HCT116 (cell line): Measurements from ENCODE around the gene CCDC74B. TPM values are rescaled to one million over a fixed set of nuclear protein-coding genes. Genes with fewer than 3 reads are reported as not detected.
A peak's percentile ranks its signal among the peaks of the same experiment; 100 is the strongest.
"Not testable (repeated sequence)": the region's sequence is repeated elsewhere in the genome, so short reads cannot be mapped to it uniquely, and the experiment has no call there.

ENCODE experiments used
- ATAC-seq: fragments of 200-7000 bp; cut with Tn5 transposase; 2 replicates; pipeline ENCODE4 v1.9.1; 2020; ENCODE audit warnings: mild to moderate bottlenecking, moderate library complexity
- BruUV-seq: library from RNA; stranded (reverse); fragments of 400-500 nt; replicated peaks from 2 replicates; lab custom pipeline; 2021; lab: Mats Ljungman, UMichigan
- CTCF ChIA-PET: fragments of 300-600 bp; sonication (Branson Sonifier 250); formaldehyde crosslinking; loops from one replicate; lab custom pipeline; 2021; ENCODE audit warnings: antibody characterized with exemption; lab: Charles Lee
- POLR2A ChIA-PET: fragments of 300-600, 350-600 bp; sonication (Branson Sonifier 250); formaldehyde crosslinking; loops from one replicate; lab custom pipeline; 2021; ENCODE audit warnings: antibody characterized with exemption; lab: Charles Lee
- RAD21 ChIA-PET, 2 experiments: fragments of 300-600 bp; sonication (Branson Sonifier 250); formaldehyde crosslinking; loops; one replicate each; lab custom pipeline; 2023; ENCODE audit warnings: low total read pairs in 2 of 2; ENCODE audit not compliant: uncharacterized antibody in 2 of 2, unreplicated experiment in 2 of 2, low non-redundant PET in 1 of 2; lab: Charles Lee
- DNase-seq: peaks from one replicate; pipeline ENCODE4 v3.0.0-alpha.2; 2010; ENCODE audit warnings: low read depth, low spot score
- H2AFZ ChIP-seq: fragments of 200-600 bp; shearing (Covaris generic), sonication (generic); 2 replicates; pipeline ENCODE4 v1.6.1; 2017; ENCODE audit warnings: low read depth, mixed run types, mixed read lengths, antibody characterized with exemption, low read length; ENCODE audit not compliant: poor library complexity, severe bottlenecking
- H3K27ac ChIP-seq: 2 replicates; pipeline ENCODE4 v1.5.1; 2012; ENCODE audit warnings: low read depth, low read length
- H3K27me3 ChIP-seq: fragments of 200-600 bp; sonication (generic); 2 replicates; pipeline ENCODE4 v1.6.1; 2016; ENCODE audit warnings: mixed run types, low read length, mixed read lengths; ENCODE audit not compliant: insufficient read depth
- H3K36me3 ChIP-seq, 2 experiments: fragments of 200-500 bp in 1 of 2; fragments of 200-600 bp in 1 of 2; sonication (Bioruptor generic) in 1 of 2; sonication (generic) in 1 of 2; 2 replicates each; pipeline versions ENCODE4 v1.5.1 to v1.6.1; 2014 to 2016; ENCODE audit warnings: low read length in 2 of 2, inconsistent platforms in 1 of 2, mixed read lengths in 1 of 2, mixed run types in 1 of 2; ENCODE audit not compliant: insufficient read depth in 2 of 2, control insufficient read depth in 1 of 2
- H3K4me1 ChIP-seq, 2 experiments: fragments of 200-600 bp in 1 of 2; sonication (generic) in 1 of 2; 2 replicates each; pipeline versions ENCODE4 v1.5.1 to v1.6.1; 2012 to 2017; ENCODE audit warnings: low read length in 2 of 2, inconsistent platforms in 1 of 2, mild to moderate bottlenecking in 1 of 2, mixed read lengths in 1 of 2, mixed run types in 1 of 2, moderate library complexity in 1 of 2; ENCODE audit not compliant: insufficient read depth in 2 of 2, control insufficient read depth in 1 of 2
- H3K4me2 ChIP-seq: fragments of 200-600 bp; sonication (generic); 2 replicates; pipeline ENCODE4 v1.6.1; 2017; ENCODE audit warnings: mixed run types, low read length, mixed read lengths
- H3K4me3 ChIP-seq, 2 experiments: fragments of 200-600 bp in 1 of 2; sonication (generic) in 1 of 2; replicated peaks in 1 of 2; 2 replicates each; pipeline ENCODE4 v1.5.1; 2011 to 2016; ENCODE audit warnings: low read length in 2 of 2, control low read depth in 1 of 2, low read depth in 1 of 2, mild to moderate bottlenecking in 1 of 2, mixed read lengths in 1 of 2, mixed run types in 1 of 2
- H3K79me2 ChIP-seq: fragments of 200-600 bp; sonication (generic); 2 replicates; pipeline ENCODE4 v1.6.1; 2017; ENCODE audit warnings: mild to moderate bottlenecking, mixed run types, low read length, moderate library complexity, mixed read lengths; ENCODE audit not compliant: insufficient read depth
- H3K9ac ChIP-seq: fragments of 200-600 bp; sonication (generic); 2 replicates; pipeline ENCODE4 v1.6.1; 2016; ENCODE audit warnings: low read length, mixed read lengths
- H3K9me2 ChIP-seq: fragments of 200-600 bp; sonication (generic), shearing (Covaris generic); 2 replicates; pipeline ENCODE4 v1.6.1; 2017; ENCODE audit warnings: mixed run types, mild to moderate bottlenecking, moderate library complexity; ENCODE audit not compliant: insufficient read depth
- H3K9me3 ChIP-seq, 2 experiments: fragments of 200-500 bp in 1 of 2; fragments of 200-600 bp in 1 of 2; sonication (Bioruptor generic) in 1 of 2; sonication (generic) in 1 of 2; 2 replicates each; pipeline ENCODE4 v1.6.1; 2014 to 2017; ENCODE audit warnings: low read length in 2 of 2, mixed read lengths in 2 of 2, inconsistent platforms in 1 of 2, low read depth in 1 of 2, mild to moderate bottlenecking in 1 of 2, mixed run types in 1 of 2, moderate library complexity in 1 of 2; ENCODE audit not compliant: control insufficient read depth in 1 of 2, insufficient read depth in 1 of 2
- H4K20me1 ChIP-seq: fragments of 200-600 bp; sonication (generic), shearing (Covaris generic); 2 replicates; pipeline ENCODE4 v1.6.1; 2017; ENCODE audit warnings: mixed run types, mild to moderate bottlenecking, moderate library complexity; ENCODE audit not compliant: insufficient read depth
- ZFX ChIP-seq: fragments of 450-650 bp; IDR thresholded peaks from 2 replicates; pipeline ENCODE4 v1.6.1; 2017
- intact Hi-C: fragments of 100-400 bp; cut with micrococcal nuclease; formaldehyde crosslinking; loops from 2 replicates; pipeline ENCODE4 v1.10.0; 2022
- total RNA-seq: library from RNA; stranded (reverse); gene quantifications from one replicate; pipeline ENCODE4 v1.2.1, GENCODE V29; 2021; ENCODE audit not compliant: unreplicated experiment
- TF ChIP-seq, protein P1 (sequence below), 3 experiments: fragments of 200-600 bp in 1 of 3; sonication (generic) in 1 of 3; IDR thresholded peaks in 2 of 3; conservative IDR thresholded peaks in 1 of 3; 2 replicates each; pipeline ENCODE4 v1.5.1; 2012 to 2017; ENCODE audit warnings: low read depth in 2 of 3, low read length in 2 of 3, antibody characterized with exemption in 1 of 3, borderline replicate concordance in 1 of 3, control low read depth in 1 of 3, mild to moderate bottlenecking in 1 of 3, mixed read lengths in 1 of 3, mixed run types in 1 of 3, moderate library complexity in 1 of 3; ENCODE audit not compliant: insufficient read depth in 1 of 3

The CCDC74B gene
- total RNA-seq, 1 experiment from 2014 or later = 3.2 TPM

- peaks cover 4 to 6% of the 10 kb centered on the region in 2 experiments; a peak in 2 of 4 replicates for H3K36me3 ChIP-seq
- DNase-seq (no peak), ATAC-seq (no peak)
- H3K9me3 ChIP-seq = no peaks in the 10 kb centered on the region
- peak overlapping the region; percentile 55 for H3K27ac ChIP-seq
- no peaks in the 10 kb centered on the region for H3K27me3 ChIP-seq
- H3K4me1 ChIP-seq = peaks cover 0 to 15% of the 10 kb centered on the region in 2 experiments; a peak in 1 of 4 replicates
- H4K20me1 ChIP-seq = no peaks in the 10 kb centered on the region
- H2AFZ ChIP-seq = no peak overlapping the region
- RAD21 ChIA-PET = no interaction called here
- peak overlapping the region; percentile 98 for H3K9ac ChIP-seq
- H3K4me3 ChIP-seq = peak overlapping the region; percentile 68 to 97
- CTCF ChIA-PET = no interaction called here
- TF ChIP-seq ZFX = no peak
- TF ChIP-seq, protein P1, sequence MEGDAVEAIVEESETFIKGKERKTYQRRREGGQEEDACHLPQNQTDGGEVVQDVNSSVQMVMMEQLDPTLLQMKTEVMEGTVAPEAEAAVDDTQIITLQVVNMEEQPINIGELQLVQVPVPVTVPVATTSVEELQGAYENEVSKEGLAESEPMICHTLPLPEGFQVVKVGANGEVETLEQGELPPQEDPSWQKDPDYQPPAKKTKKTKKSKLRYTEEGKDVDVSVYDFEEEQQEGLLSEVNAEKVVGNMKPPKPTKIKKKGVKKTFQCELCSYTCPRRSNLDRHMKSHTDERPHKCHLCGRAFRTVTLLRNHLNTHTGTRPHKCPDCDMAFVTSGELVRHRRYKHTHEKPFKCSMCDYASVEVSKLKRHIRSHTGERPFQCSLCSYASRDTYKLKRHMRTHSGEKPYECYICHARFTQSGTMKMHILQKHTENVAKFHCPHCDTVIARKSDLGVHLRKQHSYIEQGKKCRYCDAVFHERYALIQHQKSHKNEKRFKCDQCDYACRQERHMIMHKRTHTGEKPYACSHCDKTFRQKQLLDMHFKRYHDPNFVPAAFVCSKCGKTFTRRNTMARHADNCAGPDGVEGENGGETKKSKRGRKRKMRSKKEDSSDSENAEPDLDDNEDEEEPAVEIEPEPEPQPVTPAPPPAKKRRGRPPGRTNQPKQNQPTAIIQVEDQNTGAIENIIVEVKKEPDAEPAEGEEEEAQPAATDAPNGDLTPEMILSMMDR (IDR thresholded peaks at IDR 0.05 in 2 of 3, conservative IDR thresholded peaks at IDR 0.05 in 1 of 3; ENCODE audit: borderline replicate concordance in 1 of 3, insufficient read depth in 1 of 3, low read depth in 2 of 3, low read length in 2 of 3) = no peak
- peaks cover 48% of the 10 kb centered on the region for H3K79me2 ChIP-seq
- BruUV-seq = TSS peak; percentile 50
- intact Hi-C loops = loop anchor here (5.0 kb wide), 1 partner anchor 59 kb away; no protein-coding TSS in a partner anchor
- no peaks in the 10 kb centered on the region for H3K9me2 ChIP-seq
- POLR2A ChIA-PET = no interaction called here
- H3K4me2 ChIP-seq = peak overlapping the region; percentile 78
These were observed 38.8 kb upstream of the CCDC74B start for GRCh38 chr2:130183512-130184373.

- H3K27me3 ChIP-seq, DNase-seq, H3K9me2 ChIP-seq, H4K20me1 ChIP-seq, H3K36me3 ChIP-seq, RAD21 ChIA-PET, POLR2A ChIA-PET, BruUV-seq, H3K9me3 ChIP-seq, CTCF ChIA-PET, H2AFZ ChIP-seq: not testable (repeated sequence)
- peaks cover 56% of the 10 kb centered on the region for H3K79me2 ChIP-seq
- intact Hi-C loops = loop anchor here (5.0 kb wide), 1 partner anchor 59 kb away; no protein-coding TSS in a partner anchor
- peak overlapping the region; percentile 55 for H3K27ac ChIP-seq
- peak overlapping the region; percentile 98 for H3K9ac ChIP-seq
- H3K4me3 ChIP-seq = peak overlapping the region; percentile 68 to 97
- H3K4me1 ChIP-seq = peaks cover 0 to 15% of the 10 kb centered on the region in 2 experiments; a peak in 1 of 4 replicates
- ATAC-seq = peak; percentile 12
- H3K4me2 ChIP-seq = peak overlapping the region; percentile 78
These were observed 38.1 kb upstream of the CCDC74B start for GRCh38 chr2:130182826-130183511.
